GM12892 (cell line): ENCODE data around the gene MS4A3.

ENCODE experiments used
- POLR2A ChIP-seq: IDR thresholded peaks from 2 replicates; pipeline ENCODE4 v1.6.1; 2011; ENCODE audit warnings: low read depth, low read length, control low read depth
- POLR2AphosphoS5 ChIP-seq: IDR thresholded peaks from 2 replicates; pipeline ENCODE4 v1.6.1; 2011; ENCODE audit warnings: low read depth, low read length, control low read depth
- TAF1 ChIP-seq: IDR thresholded peaks from 2 replicates; pipeline ENCODE4 v1.6.1; 2011; ENCODE audit warnings: low read depth, mild to moderate bottlenecking, control low read depth, low read length, borderline replicate concordance

GRCh38 chr11:60088364-60088763 is 31.9 kb downstream of the MS4A3 start, which contains the start of gene MS4A2:
- TF ChIP-seq POLR2AphosphoS5 (no peak), POLR2A (no peak), TAF1 (no peak)
